ENCODE measurements around the gene ENC1.

ENC1 gene

DNA sequence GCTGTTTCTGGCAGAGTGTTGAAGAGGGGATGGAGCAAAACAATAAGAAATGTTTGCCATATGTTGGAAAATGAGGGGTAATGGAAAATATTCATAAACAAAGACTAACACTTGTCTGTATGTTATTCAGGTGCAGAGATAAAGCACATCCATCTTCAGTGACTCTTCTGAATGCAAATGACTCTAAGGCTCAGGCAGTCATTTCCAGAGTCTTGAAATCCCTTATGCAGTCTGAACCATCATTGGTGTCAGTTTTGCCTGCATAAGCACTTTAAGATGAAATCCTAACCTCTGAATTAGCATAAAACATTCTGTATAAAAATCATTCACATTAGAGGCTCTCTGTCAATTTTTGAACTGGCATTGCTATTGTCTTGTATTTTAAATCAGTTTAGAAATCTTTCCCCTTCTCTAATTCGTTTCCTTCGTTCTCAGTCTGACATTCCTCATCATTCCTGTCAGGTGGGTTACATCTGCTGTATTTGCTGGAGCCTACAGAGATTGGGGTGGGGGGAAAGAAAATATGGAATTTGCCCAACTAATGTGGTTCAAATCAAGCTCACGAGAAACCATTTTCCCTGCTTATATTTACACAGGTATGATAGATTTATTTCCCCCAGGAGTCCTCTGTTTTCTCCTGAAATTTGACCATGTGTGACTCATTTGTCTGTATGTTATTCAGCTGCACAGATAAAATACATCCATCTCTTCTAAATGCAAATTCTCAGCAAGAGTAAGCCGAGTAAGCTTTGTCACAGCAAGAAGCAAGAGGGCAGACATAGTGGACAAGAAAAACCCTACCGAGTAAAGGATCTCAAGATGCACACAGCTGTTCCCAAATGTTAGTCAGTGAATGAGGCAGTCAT lies 31.6 kb downstream of the ENC1 start:
- DNase-seq (ENCODE audit: low read depth in 2 of 2) = no peak

DNA sequence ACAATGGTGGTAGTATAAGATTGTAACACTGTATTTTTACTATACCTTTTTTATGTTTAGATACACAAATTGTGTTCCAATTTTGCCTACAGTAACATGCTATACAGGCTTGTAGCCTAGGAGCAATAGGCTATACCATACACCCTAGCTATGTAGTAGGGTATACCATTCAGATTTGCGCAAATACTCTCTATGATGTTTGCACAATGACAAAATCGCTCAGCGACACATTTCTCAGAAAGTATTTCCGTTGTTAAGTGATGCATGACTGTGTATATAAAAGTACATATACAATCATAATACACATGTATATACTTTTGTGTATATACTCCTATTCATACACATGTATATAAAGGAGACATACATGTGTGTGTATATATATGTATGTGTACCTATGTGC lies 34.8 kb downstream of the ENC1 start:
- no peak for DNase-seq (ENCODE audit: low read depth in 2 of 2)

DNA sequence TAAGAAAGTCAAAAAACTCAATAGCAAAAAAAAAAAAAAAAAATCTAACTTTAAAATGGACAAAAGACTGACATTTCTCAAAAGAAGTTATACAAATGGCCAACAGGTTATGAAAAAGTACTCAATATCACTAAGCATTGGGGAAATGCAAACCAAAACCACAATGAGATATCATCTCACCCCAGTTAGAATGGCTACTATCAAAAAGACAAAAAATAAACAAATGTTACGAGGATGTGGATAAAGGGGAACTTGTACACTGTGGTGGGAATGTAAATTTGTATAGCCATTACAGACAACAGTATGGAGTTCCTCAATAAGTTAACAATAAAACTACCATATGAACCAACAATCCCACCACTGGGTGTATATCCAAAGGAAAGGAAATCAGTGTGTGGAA lies 37.2 kb downstream of the ENC1 start:
- no peak for DNase-seq (ENCODE audit: low read depth in 2 of 2)

DNA sequence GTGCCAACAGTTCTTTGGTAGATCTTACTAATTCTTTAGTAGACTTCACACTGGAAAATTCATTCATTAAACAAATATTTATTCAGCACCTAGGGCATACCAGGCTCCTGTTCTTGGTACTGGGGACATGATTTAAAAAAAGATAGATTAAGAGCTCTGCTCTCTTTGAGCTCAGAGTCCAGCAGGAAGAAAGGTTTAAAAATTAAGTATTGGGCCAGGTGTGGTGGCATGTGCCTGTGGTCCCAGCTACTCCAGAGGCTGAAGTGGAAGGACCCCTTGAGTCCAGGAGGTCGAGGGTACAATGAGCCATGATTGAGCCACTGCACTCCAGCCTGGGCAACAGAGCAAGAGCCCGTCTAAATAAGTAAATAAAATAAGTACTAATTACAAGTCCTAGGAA lies 41.4 kb downstream of the ENC1 start:
- no peak for DNase-seq (ENCODE audit: low read depth in 2 of 2)

DNA sequence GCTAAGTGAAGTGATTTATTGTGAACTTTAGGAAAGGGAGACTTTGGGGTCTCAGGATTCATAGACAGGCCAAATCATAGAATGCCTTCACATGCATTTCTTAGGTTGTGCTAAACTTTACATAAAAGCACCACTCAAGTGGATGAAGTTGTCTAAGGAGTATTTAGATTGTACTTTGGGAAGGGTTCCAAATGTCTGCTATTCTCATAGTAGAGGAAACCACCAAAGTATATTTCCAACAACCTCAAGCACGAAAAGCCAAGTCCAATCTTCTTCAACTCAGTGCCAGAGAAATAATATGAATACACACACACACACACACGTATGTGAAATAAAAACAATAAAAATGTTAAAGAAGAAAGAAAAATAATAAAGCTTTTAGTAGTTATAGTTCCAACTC lies 41.8 kb downstream of the ENC1 start:
- no peak for DNase-seq (ENCODE audit: low read depth in 2 of 2)

DNA sequence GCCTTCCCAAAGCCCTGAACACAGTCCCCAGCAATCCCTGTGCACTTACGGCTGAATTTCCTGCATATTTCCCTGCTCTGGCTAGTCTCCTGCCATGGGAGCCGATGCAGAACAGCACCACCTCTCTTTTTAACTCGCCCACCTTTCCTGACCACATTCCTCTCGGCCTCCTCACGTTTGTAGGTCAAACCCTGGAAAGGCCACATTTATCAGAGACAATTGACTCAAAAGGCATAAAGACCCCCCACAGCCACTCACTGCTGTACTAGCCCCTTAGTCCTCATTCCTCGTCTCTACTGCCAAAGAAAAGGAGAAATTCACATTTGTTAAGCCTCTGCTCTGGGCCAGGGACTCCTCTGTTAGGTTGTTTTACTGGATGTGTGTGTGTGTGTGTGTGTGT lies 43.6 kb downstream of the ENC1 start:
- DNase-seq (ENCODE audit: low read depth in 2 of 2) = no peak

DNA sequence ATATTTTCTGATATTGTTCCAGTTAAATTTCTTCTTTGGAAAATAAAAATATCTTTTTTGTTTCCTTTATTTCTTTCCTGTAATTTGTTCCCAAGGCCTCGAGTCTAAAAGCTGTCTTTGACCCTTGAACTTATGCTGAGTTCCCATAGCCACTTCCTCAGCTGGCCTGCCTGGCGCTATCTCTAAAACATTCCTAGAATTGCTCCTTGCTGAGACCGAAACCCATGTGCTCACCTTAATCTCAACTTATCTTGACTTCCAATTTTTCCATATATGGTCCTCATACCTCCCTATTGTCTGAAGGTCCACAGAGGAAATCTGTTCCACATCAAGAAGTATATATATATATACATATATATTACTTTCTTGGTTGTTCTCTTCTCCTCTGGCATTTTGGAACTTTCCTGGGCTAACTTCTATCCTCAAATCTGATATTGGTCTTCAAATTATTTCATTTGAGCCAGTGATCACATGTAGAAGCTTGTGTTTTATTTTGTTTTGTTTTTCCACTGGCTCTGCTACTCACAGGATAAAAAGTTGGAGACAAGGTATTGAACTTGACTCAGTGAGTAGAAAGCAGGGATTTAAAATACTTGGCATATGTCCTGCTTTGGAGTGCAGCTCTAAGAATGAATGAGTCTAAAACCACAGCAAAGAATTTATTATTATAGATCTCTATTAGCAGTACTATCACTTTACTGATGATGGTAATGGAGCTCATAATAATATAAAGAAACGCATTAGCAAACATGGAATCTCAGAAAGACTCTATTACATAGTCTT lies 45.2 kb downstream of the ENC1 start:
- DNase-seq (ENCODE audit: low read depth in 2 of 2) = no peak

DNA sequence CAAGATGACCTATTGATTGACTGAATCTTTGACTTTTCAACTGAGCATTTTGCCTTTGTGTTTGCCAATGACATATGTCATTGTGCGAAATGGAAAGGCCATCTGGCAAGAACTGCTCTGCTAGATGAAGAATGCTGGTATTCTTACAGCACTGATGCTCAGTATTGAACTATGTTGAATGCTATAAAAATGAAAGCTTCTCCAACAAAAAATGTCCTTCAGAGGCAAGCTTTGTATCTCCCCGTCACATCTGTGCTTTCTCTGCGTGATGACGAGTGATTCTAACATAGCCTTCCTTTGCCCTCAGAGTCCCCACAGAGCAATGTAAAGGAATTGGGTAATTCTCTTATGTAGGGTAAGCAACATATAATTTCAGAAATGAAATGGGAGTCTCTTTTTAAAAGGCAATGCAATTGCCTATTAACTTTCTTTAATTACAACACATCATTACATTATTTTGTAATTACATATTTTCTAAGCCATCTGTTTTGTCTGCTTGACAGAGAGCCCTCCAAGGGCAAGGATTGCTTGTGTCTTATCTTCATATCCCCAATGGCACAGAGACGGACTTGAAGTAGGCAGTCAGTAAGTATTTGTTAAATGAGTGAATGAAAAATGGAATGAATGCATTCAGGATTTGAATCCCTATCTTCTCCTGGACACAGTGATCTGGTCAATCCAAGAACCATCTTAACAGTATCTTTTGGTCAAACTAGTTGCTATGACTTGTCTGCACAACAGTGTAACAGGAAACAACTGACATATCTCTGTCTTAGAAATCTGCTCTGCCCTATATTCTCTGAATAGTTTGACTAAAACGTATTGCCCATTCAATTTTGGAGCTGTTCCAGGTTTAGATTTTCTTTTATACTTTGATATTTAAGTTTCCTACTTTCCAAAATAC lies 46.1 kb downstream of the ENC1 start:
- no peak for DNase-seq (ENCODE audit: low read depth in 2 of 2)

DNA sequence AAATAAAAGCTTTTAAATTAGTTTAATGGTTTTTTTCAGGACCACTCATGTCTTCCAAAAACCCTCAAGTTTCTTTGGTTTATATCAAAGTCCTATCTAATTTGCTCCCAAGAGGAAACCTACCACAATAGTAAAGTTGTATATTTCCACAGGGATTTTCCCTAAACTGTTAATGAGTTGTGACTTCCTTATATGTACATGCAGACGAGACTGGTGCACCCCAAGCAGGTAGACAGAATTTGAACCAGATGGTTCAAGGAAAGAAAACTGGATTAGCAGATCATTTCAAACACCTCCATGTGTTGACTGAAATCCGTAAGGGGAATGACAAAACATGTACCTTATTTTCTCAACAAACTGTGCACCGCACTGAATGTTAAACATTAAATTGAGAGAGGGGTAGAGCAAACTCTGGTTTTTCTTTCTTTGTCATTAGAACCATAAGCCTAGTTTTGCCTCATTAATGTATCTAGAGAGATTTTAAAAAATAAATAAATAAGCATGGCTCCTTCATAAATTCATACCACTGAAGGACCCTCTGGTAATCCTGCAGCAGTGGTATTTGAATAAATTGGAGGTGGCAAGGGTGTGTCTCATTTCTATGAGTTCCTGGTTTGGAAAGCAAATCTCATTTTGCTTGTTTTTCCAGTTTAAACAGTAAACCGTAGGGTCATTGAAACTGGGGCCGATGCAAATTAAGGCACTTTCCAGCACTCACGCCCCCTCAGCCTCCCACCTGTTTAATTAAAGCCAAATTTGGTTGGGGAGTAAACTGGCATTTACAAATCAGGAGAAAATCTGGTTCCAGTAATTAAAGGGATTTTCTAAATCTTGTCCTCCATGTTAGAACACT lies 51.1 kb downstream of the ENC1 start:
- no peak for DNase-seq (ENCODE audit: low read depth in 2 of 2)

DNA sequence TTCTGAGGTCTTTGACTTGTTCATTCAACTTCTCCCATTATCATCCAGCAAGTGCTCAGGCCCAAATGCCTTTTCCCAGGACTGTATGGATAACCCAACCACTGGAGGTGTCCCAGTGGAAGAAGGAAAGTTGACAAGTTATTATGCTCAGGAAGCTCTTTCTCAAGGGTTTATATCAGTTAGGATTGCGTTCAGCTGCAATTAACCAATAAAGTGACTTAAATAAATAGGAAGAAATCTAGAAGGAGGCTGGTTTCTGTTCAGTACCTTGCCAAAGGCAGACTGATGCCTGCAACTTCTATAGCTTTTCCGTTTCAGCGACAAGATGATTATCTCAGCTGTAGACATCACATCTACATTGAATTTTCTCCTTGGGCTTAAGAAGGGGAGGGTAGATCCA lies 52.1 kb downstream of the ENC1 start:
- no peak for DNase-seq (ENCODE audit: low read depth in 2 of 2)

DNA sequence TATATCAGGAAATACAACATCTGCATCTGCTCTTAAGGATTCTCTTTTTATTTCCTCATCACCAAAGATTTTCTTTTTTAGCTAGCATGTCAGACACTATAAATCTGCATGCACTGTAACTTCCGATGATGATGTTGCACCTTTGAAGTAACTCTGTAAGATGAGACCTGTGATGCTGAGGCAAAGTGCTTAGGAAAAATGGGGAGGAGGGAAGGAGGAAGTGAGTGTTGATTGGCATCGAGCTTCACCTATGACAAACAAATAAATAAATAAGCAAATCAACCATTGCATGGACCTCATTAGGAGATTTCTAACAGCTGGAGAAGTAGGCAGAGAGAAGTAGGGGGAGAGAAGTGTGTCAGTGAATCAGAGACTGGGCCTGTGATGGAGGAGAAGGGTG lies 52.6 kb downstream of the ENC1 start:
- no peak for DNase-seq (ENCODE audit: low read depth in 2 of 2)

DNA sequence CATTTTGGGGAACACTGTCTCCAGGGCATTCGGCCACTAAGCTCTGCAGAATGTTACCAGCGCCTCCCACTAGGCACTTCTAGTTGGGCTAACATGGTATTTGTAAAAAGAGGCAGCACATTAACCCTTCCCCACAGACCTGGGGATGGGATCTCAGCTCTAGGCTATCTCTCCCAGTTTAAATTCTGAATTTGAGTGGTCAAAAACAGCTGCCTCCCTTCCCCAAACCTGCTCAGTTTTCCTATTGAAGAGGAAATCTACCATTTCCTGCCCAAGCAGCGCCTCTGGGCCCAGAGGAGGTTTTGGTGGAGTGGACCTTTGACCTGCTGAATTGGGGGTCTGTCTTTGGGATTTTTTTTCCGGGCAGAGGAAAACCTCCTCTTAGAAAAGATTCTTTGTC lies 53.2 kb downstream of the ENC1 start:
- DNase-seq (ENCODE audit: low read depth in 2 of 2) = no peak

DNA sequence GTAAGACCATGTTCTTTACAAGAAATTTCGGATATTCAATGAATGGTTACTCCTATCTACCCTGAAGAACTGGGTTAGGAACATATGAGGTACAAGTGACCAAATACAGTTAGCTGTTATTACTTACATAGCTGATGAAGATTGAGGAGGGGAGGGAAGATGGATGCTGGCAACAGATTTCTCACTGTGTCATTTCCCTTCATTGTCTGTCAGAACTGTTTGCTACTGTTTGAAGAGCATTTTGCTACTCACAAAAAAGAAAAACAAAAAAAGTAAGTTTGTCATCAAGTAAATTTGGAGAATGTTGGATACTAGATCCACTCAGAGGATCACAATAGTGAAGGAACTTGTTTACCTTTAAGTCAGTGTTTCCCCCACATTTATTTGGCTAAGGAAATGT lies 53.7 kb downstream of the ENC1 start:
- DNase-seq (ENCODE audit: low read depth in 2 of 2) = no peak

DNA sequence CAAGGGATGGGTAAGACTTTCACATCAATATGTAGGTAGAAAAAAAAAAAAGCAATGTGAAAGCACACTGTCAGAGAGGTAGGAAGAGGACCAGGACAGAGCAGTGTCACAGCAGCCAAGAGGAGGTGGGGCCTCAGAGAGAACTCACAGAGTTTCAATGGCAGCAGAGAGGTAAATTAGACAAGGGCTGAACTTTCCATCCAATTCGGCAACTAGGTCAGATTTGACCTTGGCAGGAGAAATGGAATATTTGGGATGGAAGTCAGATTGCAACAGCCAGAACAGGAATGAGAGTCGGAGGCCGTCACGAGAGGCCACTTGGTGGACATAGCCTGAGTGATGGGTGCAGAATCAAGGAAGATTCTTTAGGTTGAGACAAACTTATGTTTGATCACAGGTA lies 57.7 kb downstream of the ENC1 start:
- DNase-seq (ENCODE audit: low read depth in 2 of 2) = no peak

DNA sequence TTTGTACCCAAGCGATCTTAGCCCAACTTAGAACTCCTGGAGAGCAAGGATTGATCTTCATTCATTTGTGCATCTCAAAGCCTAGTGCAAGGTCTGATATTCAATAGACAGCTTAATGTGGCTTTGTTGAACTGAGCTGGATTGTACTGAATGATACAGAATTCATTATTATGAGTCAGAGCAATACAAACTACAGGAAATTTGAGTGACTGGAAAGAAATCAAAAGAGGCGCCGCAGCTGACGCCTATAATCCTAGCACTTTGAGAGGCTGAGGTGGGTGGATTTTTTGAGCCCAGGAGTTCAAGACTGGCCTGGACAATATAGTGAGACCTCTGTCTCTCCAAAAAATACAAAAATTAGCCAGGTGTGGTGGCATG lies 58.6 kb downstream of the ENC1 start:
- no peak for DNase-seq (ENCODE audit: low read depth in 2 of 2)

DNA sequence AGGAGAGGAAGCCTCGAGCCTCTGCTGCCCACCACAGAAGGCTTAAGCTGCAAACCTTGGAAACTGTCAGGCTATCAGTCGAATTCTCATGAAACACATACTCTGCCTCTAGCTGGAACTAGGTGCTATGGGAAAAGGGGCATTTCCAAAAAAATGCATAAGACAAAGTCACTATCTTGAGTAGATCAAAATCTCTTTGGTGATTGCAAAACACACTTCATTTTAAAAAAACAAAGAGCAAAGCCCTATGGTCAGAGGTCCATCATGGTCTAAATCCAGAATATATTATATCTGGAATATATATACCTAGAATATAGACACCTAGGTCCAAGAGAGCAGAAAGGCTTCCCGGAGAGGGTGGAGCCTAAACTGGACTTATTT lies 59.8 kb downstream of the ENC1 start:
- no peak for DNase-seq (ENCODE audit: low read depth in 2 of 2)

DNA sequence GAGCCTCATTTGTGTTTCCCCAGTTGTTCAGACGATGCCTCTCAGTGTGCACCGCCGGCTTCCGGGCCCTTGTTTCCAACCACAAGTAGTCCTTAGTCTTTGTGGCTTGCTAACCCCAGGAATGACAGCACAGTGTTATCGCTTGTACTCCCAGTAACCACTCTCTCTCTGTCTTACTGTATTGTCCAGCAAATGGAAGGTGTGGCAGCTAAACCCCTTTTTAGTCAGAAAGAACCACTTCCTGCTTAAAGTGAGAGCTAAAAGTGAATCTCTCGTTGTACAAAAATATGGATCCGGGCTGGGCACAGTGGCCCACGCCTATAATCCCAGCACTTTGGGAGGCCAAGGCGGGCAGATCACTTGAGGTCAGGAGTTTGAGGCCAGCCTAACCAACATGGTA lies 61.3 kb downstream of the ENC1 start:
- peak; percentile 7 to 21 for DNase-seq (ENCODE audit: low read depth in 2 of 2)

DNA sequence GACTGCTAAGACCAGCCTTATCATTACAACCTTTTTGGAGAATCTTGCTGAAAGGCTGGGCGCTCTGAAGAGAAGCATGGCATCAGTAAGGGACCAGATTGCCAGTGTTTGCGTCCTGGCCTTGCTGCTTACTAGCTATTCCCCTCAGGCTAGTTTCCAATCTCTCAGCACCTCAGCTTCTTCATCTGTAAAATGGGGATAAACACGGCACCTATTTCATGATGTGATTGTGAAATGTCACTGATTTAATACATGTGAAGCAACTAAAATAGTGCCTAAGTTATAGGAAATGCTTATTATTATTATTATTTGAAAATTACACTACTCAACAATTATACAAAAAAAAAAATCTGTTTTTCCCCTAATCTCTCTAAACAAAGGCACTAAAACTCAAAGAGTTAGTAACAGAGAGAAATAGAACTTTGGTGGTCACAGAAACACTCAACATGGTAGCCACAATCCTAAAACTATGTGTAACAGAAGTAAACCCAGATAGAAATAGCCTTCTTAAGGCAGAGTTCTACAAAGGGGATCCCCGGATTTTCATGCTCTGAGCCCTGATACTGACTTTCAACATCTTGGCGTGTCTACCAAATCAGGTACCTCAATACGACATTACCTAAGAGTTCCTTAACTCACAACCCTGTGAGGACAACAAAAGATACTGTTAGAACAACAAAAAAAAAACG lies 62.0 kb downstream of the ENC1 start:
- no peak for DNase-seq (ENCODE audit: low read depth in 2 of 2)
